ENCODE data around the gene APOL3.
"Not testable (repeated sequence)": the region's sequence is repeated elsewhere in the genome, so short reads cannot be mapped to it uniquely, and the experiment has no call there.

Gene APOL3

GRCh38 chr22:36193171-36193570 is 32.6 kb upstream of the APOL3 start:
- DNase-seq (ENCODE audit: low spot score), result no peak

GRCh38 chr22:36192542-36192941 is 32.0 kb upstream of the APOL3 start:
- no peak for DNase-seq (ENCODE audit: low spot score)

- DNase-seq (ENCODE audit: low spot score), result peak; percentile 96
Measured at GRCh38 chr22:36191106-36191836, 30.7 kb upstream of the APOL3 start.

GRCh38 chr22:36187862-36188261 is 27.3 kb upstream of the APOL3 start:
- DNase-seq (ENCODE audit: low spot score), result not testable (repeated sequence)

- DNase-seq (ENCODE audit: low spot score), result no peak
Measured at GRCh38 chr22:36185828-36186624, 25.5 kb upstream of the APOL3 start.

- DNase-seq (ENCODE audit: low spot score), result peak; percentile 37
Measured at GRCh38 chr22:36184433-36185025, 24.0 kb upstream of the APOL3 start.

- no peak for DNase-seq (ENCODE audit: low spot score)
Measured at GRCh38 chr22:36183446-36183845, 22.9 kb upstream of the APOL3 start.

- no peak for DNase-seq (ENCODE audit: low spot score)
Measured at GRCh38 chr22:36182857-36183256, 22.3 kb upstream of the APOL3 start.

GRCh38 chr22:36182056-36182455 is 21.5 kb upstream of the APOL3 start:
- no peak for DNase-seq (ENCODE audit: low spot score)

- DNase-seq (ENCODE audit: low spot score), result no peak
Measured at GRCh38 chr22:36180928-36181327, 20.4 kb upstream of the APOL3 start.

GRCh38 chr22:36180038-36180880 is 19.7 kb upstream of the APOL3 start:
- peak; percentile 58 for DNase-seq (ENCODE audit: low spot score)

- no peak for DNase-seq (ENCODE audit: low spot score)
Measured at GRCh38 chr22:36177160-36177559, 16.6 kb upstream of the APOL3 start.

GRCh38 chr22:36175892-36176291 is 15.3 kb upstream of the APOL3 start:
- no peak for DNase-seq (ENCODE audit: low spot score)

- no peak for DNase-seq (ENCODE audit: low spot score)
Measured at GRCh38 chr22:36171941-36172340, 11.4 kb upstream of the APOL3 start.

GRCh38 chr22:36166518-36167220 is 6.1 kb upstream of the APOL3 start:
- no peak for DNase-seq (ENCODE audit: low spot score)

GRCh38 chr22:36166086-36166485 is 5.5 kb upstream of the APOL3 start:
- DNase-seq (ENCODE audit: low spot score), result no peak

- DNase-seq (ENCODE audit: low spot score), result no peak
Measured at GRCh38 chr22:36165141-36165540, 4.6 kb upstream of the APOL3 start.

- DNase-seq (ENCODE audit: low spot score), result peak; percentile 45
Measured at GRCh38 chr22:36164621-36165020, 4.1 kb upstream of the APOL3 start.

GRCh38 chr22:36163497-36163896 is 2.9 kb upstream of the APOL3 start:
- DNase-seq (ENCODE audit: low spot score), result no peak

GRCh38 chr22:36162127-36163034 is 1.8 kb upstream of the APOL3 start:
- DNase-seq (ENCODE audit: low spot score), result no peak

GRCh38 chr22:36161793-36162126 is 1.2 kb upstream of the APOL3 start:
- DNase-seq (ENCODE audit: low spot score), result not testable (repeated sequence)
